NCI-H774 (cell line): ENCODE results near the gene ELFN1.

Experiments used
- DNase-seq: peaks from one replicate; lab custom pipeline; 2025; lab: John Stamatoyannopoulos, UW

ELFN1 gene

DNA sequence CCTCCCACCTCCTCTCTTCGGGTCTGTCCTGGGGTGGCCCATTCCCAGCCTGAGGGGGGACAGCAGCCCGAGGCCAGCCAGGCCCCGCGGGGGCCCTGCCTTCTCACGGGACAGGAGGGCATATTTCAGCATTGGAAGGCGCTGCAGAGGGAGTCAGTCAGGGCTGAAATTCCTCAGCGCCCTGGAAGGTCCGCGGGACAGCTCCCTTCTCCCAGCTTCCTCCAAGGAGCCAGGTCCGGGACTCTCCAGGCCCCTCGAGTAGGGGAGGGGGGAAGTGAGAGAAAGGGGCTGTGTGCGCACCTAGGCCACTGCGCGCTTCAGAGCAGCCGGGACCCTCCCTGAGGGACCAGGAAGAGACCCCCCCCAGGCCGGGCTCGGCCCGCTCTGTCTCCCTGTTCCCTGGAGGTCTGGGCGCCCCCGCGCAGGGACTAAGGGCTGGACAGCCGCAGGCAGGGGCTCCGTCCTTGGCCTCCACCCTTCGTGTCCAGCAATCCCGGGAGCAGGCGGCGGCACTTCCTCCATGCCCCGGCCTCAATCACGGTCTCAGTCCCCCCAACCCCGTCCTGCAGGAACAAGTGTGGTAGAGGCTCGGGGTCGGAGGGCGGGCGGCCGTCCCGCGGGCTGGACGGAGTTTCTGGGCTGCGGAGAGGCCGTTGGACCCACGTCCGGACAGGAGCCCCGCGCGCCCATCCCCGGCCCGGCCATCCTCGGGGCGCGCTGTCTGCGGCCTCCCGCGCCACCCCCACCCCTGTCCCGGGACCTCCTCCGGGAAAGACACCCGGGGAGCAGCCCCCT, 6.0 kb upstream of the ELFN1 start:
- DNase-seq: no peak

DNA sequence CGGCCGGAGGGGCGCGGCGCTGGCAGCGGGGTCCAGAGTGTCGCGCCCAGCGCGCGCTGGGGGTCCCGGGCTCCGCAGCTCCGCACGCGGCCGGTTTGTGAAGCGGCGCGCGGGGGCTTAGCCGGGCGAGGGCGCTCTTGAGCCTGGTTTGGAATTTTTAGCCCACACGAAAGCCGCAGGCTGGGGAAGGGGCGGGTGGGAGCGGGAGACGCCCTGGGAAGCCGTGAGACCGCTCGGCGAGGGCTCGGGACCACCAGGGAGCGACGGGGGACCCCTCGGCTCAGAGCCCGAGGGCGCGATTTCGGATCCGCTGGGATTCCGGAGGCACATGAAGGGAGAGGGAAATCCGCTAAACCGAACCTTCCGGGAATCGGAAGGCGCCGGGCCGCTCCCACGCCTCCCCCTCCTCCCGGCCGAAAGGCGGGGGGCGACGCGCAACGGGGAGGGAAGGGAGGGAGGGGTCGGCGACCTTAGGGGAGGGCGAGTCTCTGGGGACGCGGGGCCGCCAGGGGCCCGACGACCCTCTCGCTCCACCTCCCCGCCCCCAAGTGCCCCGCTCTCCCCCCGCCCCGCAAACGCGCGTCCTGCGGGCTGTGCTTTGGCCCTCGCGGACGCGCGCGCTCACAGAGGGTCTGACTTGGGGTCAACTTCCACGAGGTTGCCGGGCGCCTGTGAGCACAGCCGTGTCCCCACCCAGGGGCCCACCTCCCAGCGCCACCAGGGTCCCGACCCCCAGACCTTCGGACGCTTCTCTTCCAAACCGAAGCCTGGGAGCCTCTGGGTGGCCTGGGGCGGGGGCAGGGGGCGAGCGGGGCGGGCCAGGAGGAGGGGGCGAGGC, 5.1 kb upstream of the ELFN1 start:
- peak; percentile 14 for DNase-seq

DNA sequence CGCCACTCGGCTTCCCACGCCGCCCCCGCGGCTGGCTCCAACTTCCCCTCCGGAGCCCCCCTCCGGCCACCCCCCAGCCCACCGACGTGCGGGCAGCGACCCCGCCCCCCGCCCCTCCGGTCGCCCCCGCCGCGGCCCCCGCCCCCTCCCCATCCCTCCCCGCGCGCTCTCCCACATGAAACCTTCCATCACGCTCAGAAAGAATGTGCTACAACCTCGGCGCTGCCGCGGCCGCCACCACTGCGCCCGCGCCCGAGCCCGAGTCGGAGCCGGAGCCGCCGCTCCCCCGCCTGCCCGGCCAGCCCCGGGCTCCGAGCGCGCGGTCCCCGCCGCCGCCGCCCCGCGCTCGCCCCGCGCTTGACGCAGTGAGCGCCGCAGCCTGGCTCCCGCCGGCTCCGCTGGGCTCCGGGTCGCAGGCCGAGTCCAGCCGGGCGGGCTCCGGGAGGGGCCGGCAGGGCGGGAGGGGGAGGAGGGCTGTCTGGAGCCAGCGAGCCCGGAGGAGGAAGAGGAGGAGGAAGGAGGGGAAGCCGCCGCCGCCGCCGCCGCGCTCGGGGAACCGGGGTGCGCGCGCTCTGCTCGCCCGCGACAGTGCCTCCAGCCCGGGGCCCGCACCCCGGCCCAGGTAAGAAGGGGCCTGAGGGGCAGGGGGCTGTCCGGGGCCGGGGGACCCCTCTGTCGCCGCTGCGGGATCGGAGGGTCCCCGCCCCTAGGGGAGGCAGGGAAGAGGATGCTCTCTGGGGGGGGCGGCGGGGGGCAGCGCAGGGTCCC, 4.3 kb upstream of the ELFN1 start:
- no peak for DNase-seq

DNA sequence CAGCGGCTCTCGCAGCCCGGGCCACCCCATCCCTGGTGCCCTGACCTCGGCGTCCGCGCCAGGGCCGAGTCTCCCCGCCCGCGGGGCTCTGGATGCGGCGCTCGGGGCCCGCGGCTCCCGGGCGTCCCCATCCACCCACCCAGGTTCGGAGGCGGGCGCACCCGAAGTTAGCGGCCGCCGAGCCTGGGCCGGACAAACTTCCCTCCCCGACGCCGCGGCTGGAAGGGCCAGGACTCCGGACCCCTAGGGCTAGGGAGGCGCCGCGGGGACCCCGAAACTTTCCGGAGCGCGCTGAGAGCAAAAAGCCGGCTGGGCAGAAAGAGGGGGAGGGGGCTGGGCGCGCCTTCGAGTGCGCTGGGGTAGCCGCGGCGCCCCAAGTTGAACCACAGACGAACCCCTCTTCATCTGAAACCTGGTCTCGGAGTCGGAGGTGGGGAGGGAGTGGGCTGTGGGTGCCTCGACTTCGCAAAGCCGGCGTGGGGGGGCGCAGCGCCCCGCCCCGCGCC, 3.7 kb upstream of the ELFN1 start:
- DNase-seq: no peak

DNA sequence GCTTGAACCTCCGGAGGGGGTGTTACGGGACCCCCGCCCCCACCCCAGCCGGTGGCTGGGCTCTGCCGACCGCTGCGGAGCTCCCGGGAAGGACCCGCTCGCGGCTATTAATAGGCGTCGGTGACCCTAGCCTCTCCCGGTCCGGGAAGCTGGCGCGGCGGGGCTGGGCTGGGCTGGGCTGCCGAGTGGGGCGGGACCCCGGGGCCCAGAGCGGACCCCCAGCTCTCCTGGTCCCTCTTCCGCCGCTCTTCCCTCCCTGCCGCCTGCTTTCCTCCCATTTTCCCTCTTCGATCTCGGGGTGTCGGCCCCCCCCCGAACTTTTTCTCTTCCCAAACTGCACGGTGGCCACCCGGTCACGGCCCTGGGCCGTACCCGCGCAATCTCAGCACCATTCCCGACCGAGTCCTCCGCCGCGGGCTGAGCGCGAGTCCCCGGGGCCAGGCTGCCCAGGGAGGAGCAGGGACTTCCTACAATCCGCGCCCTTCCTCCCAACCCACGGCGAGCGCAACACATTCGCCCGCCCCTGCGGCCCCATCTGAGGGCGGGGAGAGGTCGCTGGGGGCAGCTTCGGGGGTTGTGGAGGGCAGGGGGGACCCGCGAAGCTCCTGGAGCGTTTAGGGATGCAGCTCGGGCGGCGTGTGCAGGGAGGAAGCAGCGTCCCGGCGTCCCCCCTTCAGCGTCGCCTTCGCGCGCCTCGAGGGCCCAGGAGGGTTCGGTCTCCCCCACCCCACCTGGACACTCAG, 3.1 kb upstream of the ELFN1 start:
- no peak for DNase-seq

DNA sequence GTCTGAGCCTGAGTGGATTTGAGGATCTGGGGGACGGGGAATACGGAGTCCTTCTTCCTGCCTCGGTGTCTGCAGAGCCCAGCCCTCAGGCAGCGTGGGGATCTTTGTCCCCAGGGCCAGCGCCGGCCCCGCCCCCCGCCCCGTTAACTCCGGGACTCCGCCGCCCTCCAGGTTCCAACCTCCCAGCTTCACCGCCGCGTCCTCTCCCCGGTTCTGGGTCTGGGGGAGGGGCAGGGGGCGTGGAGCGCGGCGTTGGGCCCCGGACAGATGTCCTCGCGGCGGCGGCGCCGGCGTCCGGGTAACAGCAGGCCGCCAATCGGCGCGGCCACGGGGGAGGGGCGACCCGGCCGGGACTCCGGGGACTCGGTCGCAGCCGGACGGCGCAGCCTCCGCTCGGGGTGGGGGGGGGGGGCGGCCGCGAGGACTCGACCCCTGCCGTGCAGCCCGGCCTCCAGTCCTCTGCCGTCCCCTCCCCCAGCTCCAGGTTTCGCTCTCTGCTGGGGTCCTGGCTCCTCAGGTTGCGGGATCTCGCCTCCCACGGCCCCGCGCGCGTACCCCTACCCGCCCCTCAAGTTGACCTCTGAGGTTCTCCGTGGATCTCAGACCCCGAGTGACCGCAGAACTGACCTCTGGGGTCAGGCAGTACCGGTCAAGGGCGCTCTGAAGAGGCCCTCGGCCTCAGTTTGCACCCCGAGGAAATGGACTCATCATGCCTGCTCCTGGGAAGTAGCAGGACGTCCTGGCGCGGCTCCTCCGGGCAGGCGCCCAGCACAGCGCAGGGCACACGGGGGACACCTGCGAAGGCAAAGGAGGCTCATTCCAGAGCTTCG, 2.3 kb upstream of the ELFN1 start:
- DNase-seq: no peak

DNA sequence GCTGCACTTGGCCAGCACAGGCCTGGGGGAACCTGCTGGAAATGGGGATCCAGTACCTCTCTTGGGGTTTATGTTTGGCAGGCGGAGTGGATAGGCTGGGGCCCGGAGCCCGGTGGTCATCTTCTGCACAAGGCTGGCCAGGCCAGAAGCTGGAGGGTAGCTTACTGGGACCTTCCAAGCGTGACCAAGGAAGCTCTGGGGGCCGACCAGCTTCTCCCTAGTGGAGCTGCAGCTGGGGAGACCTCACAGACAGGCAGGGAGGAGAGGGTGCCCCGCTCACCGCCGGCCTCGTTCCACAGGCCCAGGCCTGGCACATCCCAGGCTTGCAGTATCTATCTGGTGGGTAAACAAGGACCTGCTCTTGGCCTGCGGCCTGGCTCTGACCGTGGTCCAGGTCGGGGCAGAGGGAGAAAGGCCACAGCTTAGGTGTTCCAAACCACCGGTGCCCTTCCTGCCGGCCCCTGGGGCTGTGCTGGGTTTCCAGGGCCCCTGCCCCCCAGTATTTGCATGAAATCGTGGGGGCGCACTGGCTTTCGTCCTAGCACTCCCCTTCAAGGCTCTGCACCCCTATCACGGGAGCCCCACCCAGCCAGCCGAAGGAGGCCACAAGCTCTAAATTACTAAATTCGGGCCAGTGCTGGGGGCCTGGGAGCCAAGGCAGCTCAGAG, 1.5 kb upstream of the ELFN1 start:
- DNase-seq: no peak

DNA sequence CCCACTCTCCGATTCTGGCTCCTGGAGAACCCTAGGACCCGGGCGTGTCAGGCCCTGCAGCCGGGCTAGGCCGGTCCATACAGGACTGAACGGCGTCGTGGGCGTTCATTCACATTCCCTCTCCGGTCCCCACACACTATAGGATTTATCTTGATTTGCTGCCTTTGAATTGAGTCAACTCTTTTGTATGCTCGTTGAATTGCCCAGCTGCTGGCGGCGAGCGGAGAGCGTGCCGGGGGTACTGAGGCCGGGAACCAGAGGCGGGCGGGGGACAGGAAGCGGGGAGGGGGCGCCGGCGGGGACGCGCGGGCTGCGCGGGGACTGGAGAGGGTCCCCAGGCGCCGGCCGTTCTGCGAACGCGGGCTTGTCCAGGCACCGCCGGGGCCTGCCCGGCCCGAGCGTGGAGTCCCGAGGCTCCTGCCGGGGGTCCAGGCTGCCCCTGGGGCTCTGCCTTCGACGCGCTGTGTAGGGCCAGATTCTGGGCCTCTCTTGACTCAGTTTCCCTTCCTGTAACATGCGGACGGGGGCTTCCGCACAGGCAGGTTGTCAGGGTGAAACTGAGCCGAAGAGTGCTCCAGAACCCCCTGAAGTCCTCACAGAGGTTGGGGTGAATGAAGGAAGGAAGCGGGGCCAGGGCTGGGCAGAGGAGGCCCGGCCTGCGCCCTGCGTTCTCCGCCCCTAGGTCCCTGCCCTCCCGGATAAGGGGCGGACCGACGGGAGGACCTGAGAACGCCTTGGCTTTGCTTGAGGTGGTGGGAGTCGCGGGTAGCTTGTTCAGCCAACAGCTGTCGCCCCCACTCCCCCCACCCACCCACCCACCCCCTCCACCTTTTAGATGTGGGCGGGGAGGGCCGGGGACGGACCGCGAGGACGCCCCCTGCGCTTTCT, 769 bp upstream of the ELFN1 start:
- no peak for DNase-seq

DNA sequence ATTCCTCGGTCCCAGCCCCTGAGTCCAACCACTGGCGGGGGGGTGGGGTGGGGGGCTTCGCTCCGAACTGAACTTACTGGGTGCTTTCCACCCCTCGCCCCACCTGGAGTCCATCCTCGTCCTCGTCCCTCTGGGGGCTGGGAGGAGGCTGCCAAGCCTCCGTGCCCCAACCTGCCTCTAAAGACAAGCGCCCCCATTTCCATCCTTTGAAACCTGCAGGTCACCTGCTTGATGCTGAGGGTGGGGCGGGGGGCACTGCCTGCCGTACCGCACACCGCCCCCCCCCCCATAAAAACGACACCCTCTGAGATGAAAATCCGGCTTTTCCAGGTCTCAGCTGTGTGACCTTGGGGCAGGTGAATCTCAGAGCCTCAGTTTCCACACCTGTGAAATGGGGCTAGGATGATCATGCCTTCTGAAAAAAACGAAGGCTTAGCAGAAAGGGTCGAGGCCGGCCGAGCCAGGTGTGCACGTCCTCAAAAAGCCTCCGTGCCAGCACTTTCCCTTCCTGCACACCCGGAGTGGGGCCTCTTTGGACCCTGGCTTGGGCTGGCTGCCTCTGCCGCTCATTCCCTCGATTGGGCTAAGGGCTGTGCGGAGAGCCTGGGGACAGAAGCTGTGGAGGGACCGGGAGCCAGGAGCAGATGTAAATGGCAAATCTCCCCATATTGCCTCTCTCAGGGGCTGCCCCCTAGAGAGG, 967 bp downstream of the ELFN1 start:
- no peak for DNase-seq

DNA sequence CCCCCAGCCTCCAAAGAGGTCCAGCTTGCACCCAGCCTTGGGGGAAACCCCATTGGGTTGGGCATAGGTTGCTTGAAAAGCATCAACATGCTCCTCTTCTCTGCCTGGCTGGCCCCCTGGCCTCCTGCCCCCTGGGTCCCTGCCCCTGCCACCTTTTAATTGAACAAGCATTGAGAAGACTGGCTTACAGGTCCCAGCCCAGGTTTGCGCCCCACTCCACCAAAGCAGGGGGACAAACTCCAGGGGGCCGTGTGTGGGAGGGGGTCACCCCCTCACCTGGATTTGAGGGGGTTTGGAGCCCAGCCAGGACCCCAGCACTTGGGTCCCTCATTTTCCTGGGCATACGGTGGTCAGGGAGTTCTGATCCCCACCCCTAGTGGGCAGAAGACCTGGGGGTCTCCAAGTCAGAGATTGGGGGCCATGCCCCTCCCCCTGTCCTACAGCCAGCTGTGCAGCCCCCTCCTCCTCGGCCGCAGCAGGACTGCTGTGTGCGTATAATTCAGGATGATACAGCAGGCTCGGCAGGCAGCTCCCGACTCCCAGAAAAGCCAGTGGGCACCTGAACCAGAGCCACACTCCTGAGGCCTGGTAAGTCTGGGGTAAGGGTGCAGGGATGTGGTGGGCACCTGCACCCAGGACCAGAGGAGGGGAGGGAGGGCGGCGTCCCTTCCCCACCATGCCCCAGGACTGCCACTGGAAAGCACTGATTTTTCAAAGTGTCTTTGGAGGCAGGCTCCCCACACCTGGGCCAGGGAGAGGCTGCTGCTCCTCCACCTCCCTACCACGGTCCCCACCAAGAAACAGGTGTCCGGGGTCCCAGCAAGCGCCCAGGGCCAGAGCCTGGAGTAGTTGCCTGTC, 1.7 kb downstream of the ELFN1 start:
- no peak for DNase-seq

DNA sequence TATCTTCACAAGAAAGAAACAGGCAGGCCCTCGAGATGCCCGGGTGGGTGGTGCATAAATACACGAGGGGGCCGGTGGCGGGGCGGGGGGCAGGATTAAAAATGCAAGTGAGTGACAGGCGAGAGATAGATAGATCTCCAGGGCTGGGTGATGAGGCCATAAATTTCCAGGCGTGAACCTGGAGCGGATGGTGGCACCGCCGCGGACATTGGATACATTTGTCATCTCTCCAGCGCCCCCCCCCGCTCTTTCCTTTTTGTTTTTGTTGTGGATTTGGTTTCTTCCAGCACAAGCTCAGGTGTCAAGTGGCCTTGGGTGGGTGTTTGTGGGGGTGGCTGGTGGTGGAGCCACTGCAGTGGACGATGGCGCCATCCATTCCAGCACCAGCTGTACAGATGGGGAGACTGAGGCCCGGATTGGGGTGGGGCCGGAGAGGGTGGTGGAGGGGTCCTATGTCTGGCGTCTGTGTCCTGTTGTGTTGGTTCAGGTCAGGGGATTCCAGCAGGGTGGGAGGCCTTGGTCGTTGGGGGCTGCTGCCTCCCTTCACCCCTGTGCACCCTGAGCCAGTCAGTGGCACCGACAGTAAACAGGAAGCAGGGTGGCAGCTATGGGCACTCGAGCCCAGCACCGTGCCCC, 2.9 kb downstream of the ELFN1 start:
- DNase-seq: no peak

DNA sequence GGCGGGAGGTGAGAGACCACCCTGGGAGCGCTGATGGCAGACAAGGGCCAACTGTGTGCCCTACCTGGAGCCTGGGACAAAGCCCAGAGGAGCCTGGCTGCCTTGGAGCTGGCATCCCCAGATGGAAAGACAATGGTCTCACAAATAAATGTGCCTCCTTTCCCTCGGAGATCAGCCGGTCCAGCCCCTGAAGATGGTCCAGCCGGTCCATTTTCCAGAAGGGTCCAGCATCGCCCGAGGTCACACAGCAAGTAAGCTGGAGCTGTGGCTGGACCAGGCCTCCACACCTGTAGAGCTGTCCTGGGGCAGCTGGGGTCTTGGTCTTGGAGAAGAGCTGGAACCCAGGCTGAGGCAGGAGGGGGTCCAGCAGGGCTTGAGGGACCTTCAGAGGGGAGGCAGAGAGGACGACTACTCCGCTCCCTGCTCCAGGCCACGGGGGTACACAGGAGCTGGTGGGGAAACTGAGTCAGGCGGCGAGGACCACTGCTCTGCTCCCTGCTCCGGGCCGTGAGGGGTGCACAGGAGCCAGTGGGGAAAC, 3.6 kb downstream of the ELFN1 start:
- DNase-seq: no peak

DNA sequence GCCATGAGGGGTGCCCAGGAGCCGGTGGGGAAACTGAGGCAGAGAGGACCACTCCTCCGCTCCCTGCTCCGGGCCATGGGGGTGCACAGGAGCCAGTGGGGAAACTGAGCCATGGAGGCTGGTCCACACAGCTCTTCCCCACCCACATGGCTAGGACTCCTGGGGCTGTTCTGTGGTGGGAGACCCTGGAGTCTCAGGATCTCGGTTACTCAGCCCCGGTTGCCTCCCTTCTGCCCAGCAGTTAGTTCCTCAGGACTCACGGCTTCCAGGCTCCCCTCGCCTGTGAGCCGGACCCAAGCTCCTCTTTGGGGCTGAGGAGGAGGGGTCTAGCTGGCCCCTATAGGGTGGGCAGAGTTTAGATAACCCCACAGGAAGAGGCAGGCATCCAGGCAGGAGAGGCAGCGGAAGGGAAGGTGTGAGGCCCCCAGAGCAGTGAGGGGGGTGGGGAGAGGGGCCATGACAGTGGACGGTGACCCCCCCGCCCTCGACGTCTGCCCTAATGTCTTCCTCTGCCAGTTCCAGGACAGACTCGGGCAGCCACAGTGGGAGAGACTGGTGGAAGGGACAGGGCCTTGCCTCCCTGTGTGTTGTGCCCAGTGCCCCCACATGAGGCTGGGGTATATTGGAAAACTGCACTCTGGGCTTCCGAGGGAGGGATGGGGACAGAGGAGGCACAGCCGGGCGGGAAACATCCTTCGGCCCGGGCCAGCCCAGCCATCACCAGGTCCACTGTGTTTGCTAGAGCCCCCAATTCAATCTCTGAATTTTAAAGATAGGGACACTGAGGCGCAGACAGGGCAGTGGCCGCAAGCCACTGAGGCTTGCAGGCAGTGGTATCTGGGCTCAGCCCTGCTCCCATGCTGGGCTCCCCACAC, 4.3 kb downstream of the ELFN1 start:
- no peak for DNase-seq

DNA sequence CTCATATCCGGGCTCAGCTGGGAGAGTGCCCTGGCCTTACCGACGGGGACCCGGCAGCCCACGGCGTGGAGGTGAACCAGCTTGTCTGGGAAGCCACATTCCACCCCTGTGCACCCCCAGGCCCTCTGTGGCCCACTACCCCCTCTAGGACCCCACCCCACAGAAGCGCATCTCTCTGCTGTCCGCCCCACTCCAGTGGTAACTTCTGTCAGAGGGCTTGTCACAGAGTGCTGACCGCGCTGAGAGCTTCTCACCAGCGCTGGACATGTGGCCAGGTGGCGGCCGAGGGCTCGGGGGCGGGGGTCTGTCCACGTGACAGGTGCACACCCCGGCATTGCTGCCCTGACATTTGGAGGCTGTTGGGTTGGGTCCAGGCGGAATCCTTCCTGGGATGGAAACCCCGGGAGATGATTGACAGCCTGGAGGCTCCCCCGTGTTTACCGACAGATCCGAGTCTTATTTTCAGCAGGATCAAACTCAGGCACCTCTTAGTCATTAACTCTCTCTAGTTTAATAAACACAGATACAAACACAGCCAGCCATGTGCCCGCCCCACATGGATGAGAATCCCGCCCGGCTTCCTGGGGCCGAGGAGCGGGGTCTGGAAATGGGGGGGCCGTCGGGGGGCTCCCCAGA, 5.1 kb downstream of the ELFN1 start:
- no peak for DNase-seq
